Hepatocyte (in vitro differentiated cells): Measurements from ENCODE around the gene PHLDB2. TPM values are rescaled to one million over a fixed set of nuclear protein-coding genes. Genes with fewer than 3 reads are reported as not detected.

Source experiments
- DNase-seq: peaks from one replicate; pipeline ENCODE4 v3.0.0-alpha.2; 2016; ENCODE audit warnings: low spot score
- H2AFZ ChIP-seq: fragments of 200-600 bp; sonication (generic); 2 replicates; pipeline ENCODE4 v1.6.0; 2016; ENCODE audit warnings: antibody characterized with exemption, mild to moderate bottlenecking
- H3K27ac ChIP-seq: fragments of 200-600 bp; sonication (generic); 2 replicates; pipeline ENCODE4 v1.5.1; 2016; ENCODE audit warnings: mild to moderate bottlenecking
- H3K27me3 ChIP-seq: fragments of 200-600 bp; sonication (generic); 2 replicates; pipeline ENCODE4 v1.6.1; 2016
- H3K36me3 ChIP-seq: fragments of 200-600 bp; sonication (generic); replicated peaks from 2 replicates; pipeline ENCODE4 v1.5.1; 2016; ENCODE audit warnings: low read depth; ENCODE audit not compliant: insufficient read depth
- H3K4me1 ChIP-seq: fragments of 200-600 bp; sonication (generic); 2 replicates; pipeline ENCODE4 v1.5.1; 2016; ENCODE audit warnings: mild to moderate bottlenecking, moderate library complexity; ENCODE audit not compliant: insufficient read depth
- H3K4me2 ChIP-seq: fragments of 200-600 bp; sonication (generic); 2 replicates; pipeline ENCODE4 v1.6.0; 2016
- H3K4me3 ChIP-seq: fragments of 200-600 bp; sonication (generic); 2 replicates; pipeline ENCODE4 v1.5.1; 2016; ENCODE audit warnings: mild to moderate bottlenecking
- H3K79me2 ChIP-seq: fragments of 200-600 bp; sonication (generic); 2 replicates; pipeline ENCODE4 v1.6.0; 2017; ENCODE audit warnings: mild to moderate bottlenecking
- H3K9me2 ChIP-seq: fragments of 200-600 bp; sonication (generic); replicated peaks from 2 replicates; pipeline ENCODE4 v1.6.0; 2017; ENCODE audit warnings: mild to moderate bottlenecking; ENCODE audit not compliant: insufficient read depth
- H3K9me3 ChIP-seq: fragments of 200-600 bp; sonication (generic); 2 replicates; pipeline ENCODE4 v1.5.1; 2016; ENCODE audit warnings: low read depth, mild to moderate bottlenecking
- H4K20me1 ChIP-seq: fragments of 200-600 bp; sonication (generic); 2 replicates; pipeline ENCODE4 v1.6.0; 2016; ENCODE audit warnings: mild to moderate bottlenecking; ENCODE audit not compliant: insufficient read depth, poor library complexity, severe bottlenecking
- EZH2 ChIP-seq: fragments of 200-600 bp; sonication (generic); IDR thresholded peaks from 2 replicates; pipeline ENCODE4 v1.6.1; 2016; ENCODE audit warnings: antibody characterized with exemption, mild to moderate bottlenecking, borderline replicate concordance
- EZH2phosphoT487 ChIP-seq: fragments of 200-600 bp; sonication (generic); IDR thresholded peaks from one replicate; pipeline ENCODE4 v1.6.1; 2018; ENCODE audit warnings: antibody characterized with exemption, mild to moderate bottlenecking, low read depth, moderate library complexity; ENCODE audit not compliant: unreplicated experiment, severe bottlenecking
- WGBS: methylation state at CpG from one replicate; pipeline ENCODE4 v1.1.6; 2016; ENCODE audit warnings: low lambda C conversion rate; ENCODE audit errors: missing lambda C conversion rate; 5-methylcytosine and 5-hydroxymethylcytosine counted together
- polyA plus RNA-seq: library from polyadenylated mRNA; unstranded; fragments of >200 nt; fragmentation: Nextera tagmentation; extraction: Ambion mirVana; gene quantifications from 2 replicates; pipeline ENCODE4 v1.2.1, GENCODE V29; 2016
- total RNA-seq: library from RNA; depleted of rRNA; stranded (reverse); fragments of >200 nt; gene quantifications from 2 replicates; pipeline ENCODE4 v1.2.3, GENCODE V29; 2014
- TF ChIP-seq, protein P1 (sequence below): fragments of 200-600 bp; sonication (generic); IDR thresholded peaks from 2 replicates; pipeline ENCODE4 v1.5.1; 2016; ENCODE audit warnings: antibody characterized with exemption, mild to moderate bottlenecking; ENCODE audit not compliant: poor library complexity

The PHLDB2 gene
- total and polyA plus RNA-seq, 2 experiments from 2014 or later, result 49.0 to 52.7 TPM

DNA sequence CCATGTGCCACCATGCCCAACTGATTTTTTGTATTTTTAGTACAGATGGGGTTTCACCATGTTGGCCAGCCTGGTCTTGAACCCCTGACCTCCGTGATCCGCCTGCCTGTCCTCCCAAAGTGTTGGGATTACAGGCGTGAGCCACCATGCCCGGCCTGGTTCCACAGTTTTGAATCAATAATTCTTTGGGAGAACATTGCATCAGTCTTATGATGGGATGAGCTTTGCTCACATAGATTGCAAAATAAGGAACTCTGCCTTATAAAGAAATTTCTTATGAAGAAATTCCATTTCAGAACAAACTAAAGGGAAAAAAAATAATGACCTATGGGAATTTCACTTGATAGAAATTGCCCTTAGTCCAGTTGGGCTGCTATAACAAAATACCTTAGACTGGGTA is 159.6 kb downstream of the PHLDB2 start:
- Histone ChIP-seq H3K4me2 (no peak overlapping the region), H3K9me2 (no peaks in the 10 kb centered on the region), H2AFZ (no peak overlapping the region), H3K79me2 (no peaks in the 10 kb centered on the region), H3K27me3 (no peaks in the 10 kb centered on the region), H3K9me3 (no peaks in the 10 kb centered on the region), H3K4me1 (no peaks in the 10 kb centered on the region), H3K4me3 (no peak overlapping the region), H3K36me3 (no peaks in the 10 kb centered on the region), H3K27ac (no peak overlapping the region), H4K20me1 (no peaks in the 10 kb centered on the region)
- no peak for DNase-seq
- TF ChIP-seq EZH2 (no peak), EZH2phosphoT487 (no peak)
- TF ChIP-seq, protein P1, sequence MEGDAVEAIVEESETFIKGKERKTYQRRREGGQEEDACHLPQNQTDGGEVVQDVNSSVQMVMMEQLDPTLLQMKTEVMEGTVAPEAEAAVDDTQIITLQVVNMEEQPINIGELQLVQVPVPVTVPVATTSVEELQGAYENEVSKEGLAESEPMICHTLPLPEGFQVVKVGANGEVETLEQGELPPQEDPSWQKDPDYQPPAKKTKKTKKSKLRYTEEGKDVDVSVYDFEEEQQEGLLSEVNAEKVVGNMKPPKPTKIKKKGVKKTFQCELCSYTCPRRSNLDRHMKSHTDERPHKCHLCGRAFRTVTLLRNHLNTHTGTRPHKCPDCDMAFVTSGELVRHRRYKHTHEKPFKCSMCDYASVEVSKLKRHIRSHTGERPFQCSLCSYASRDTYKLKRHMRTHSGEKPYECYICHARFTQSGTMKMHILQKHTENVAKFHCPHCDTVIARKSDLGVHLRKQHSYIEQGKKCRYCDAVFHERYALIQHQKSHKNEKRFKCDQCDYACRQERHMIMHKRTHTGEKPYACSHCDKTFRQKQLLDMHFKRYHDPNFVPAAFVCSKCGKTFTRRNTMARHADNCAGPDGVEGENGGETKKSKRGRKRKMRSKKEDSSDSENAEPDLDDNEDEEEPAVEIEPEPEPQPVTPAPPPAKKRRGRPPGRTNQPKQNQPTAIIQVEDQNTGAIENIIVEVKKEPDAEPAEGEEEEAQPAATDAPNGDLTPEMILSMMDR, result no peak
- 95% methylated on average over 4 of the region's 4 CpGs for WGBS

DNA sequence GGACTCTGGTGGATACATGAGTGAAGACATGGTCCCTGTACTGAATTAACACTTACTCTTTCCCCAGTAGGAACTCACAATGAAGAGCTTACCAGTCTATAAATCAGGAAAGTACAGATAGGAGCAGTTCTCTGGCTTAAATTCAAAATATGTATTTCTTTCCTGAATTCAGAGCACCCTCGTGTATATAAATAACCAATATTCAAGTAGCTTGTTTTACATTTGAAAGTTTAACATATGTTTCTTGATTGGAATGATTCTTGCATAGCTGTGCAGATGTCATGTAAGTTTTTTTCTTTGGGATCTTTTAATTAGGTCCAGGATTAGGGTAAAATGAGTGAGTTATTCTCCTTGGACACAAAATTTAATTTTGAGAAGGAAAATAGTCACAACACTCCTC is 160.7 kb downstream of the PHLDB2 start:
- H3K27ac ChIP-seq, result no peak overlapping the region
- no peaks in the 10 kb centered on the region for H4K20me1 ChIP-seq
- 88% methylated on average over 1 of the region's 1 CpG for WGBS
- H3K4me1 ChIP-seq, result no peaks in the 10 kb centered on the region
- H3K4me3 ChIP-seq, result no peak overlapping the region
- H3K9me2 ChIP-seq, result no peaks in the 10 kb centered on the region
- TF ChIP-seq, protein P1, result no peak
- no peak for TF ChIP-seq EZH2phosphoT487
- no peak overlapping the region for H3K4me2 ChIP-seq
- no peaks in the 10 kb centered on the region for H3K27me3 ChIP-seq
- H3K79me2 ChIP-seq, result no peaks in the 10 kb centered on the region
- H3K9me3 ChIP-seq, result no peaks in the 10 kb centered on the region
- no peaks in the 10 kb centered on the region for H3K36me3 ChIP-seq
- DNase-seq, result no peak
- H2AFZ ChIP-seq, result no peak overlapping the region

DNA sequence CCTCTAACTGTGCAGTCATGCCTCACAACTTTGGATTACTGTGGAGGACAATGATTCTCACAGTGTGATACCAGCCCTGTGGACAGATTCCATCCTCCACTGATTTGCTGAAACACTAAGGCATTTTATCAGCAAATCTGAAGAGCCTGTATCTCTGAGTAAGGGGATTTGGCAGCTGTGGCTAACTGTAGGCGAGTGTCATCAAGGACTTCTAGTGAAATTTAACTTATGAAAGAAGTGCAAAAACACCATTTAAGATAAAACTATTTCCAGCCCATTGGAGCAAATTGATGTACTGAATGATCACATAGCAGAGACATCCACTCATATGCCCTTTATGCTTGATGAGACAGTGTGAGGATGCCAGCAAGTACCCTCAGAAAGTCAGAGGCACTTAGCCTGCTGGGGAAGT is 161.6 kb downstream of the PHLDB2 start:
- no peak for TF ChIP-seq EZH2phosphoT487
- TF ChIP-seq, protein P1, result no peak
- no peak for TF ChIP-seq EZH2
- 52% methylated on average over 1 of the region's 1 CpG for WGBS

More for the DNA sequence above, 161.6 kb downstream of the PHLDB2 start:
- Histone ChIP-seq H3K4me1 (no peaks in the 10 kb centered on the region), H3K27ac (no peak overlapping the region), H3K9me2 (no peaks in the 10 kb centered on the region), H3K79me2 (no peaks in the 10 kb centered on the region), H3K4me2 (no peak overlapping the region), H3K27me3 (no peaks in the 10 kb centered on the region), H3K9me3 (no peaks in the 10 kb centered on the region), H3K4me3 (no peak overlapping the region), H3K36me3 (no peaks in the 10 kb centered on the region), H2AFZ (no peak overlapping the region), H4K20me1 (no peaks in the 10 kb centered on the region)
- DNase-seq, result no peak

Other genes with a start within 250 kb of the PHLDB2 start
- gene PLCXD2, start 184.6 kb upstream of the PHLDB2 start, total RNA-seq, result 6.2 and 12.4 TPM in 2 replicates
- 12.1 and 15.6 TPM in 2 replicates for gene PLCXD2, start 184.6 kb upstream of the PHLDB2 start, polyA plus RNA-seq
- gene ABHD10, start 119.8 kb downstream of the PHLDB2 start, total RNA-seq, result 34.2 and 36.2 TPM in 2 replicates
- gene ABHD10, start 119.8 kb downstream of the PHLDB2 start, polyA plus RNA-seq, result 18.0 and 25.6 TPM in 2 replicates
- gene TAGLN3, start 139.7 kb downstream of the PHLDB2 start, total RNA-seq, result 1.9 and 2.1 TPM in 2 replicates
- 0.51 and 1.9 TPM in 2 replicates for gene TAGLN3, start 139.7 kb downstream of the PHLDB2 start, polyA plus RNA-seq
- gene TMPRSS7, start 175.5 kb downstream of the PHLDB2 start, total RNA-seq, result 0.24 TPM in 1 of 2 replicates, not detected in the other
- 0.06 TPM in 1 of 2 replicates, not detected in the other for gene TMPRSS7, start 175.5 kb downstream of the PHLDB2 start, polyA plus RNA-seq
- 14.6 and 20.7 TPM in 2 replicates for gene C3orf52, start 227.1 kb downstream of the PHLDB2 start, total RNA-seq
- gene C3orf52, start 227.1 kb downstream of the PHLDB2 start, polyA plus RNA-seq, result 9.3 and 16.3 TPM in 2 replicates